A172 (cell line): Measurements from ENCODE around the gene KIF5C. TPM values are rescaled to one million over a fixed set of nuclear protein-coding genes. Genes with fewer than 3 reads are reported as not detected.
A peak's percentile ranks its signal among the peaks of the same experiment; 100 is the strongest.

Source experiments
- DNase-seq: peaks from one replicate; pipeline ENCODE4 v3.0.0-alpha.2; 2015; ENCODE audit warnings: low spot score
- total RNA-seq: library from RNA; depleted of rRNA; stranded (reverse); fragments of >200 nt; shearing (Covaris generic); gene quantifications from 2 replicates; pipeline ENCODE4 v1.2.3, GENCODE V29; 2014

The KIF5C gene
- total RNA-seq, 1 experiment from 2014 or later = 22.9 TPM

DNA sequence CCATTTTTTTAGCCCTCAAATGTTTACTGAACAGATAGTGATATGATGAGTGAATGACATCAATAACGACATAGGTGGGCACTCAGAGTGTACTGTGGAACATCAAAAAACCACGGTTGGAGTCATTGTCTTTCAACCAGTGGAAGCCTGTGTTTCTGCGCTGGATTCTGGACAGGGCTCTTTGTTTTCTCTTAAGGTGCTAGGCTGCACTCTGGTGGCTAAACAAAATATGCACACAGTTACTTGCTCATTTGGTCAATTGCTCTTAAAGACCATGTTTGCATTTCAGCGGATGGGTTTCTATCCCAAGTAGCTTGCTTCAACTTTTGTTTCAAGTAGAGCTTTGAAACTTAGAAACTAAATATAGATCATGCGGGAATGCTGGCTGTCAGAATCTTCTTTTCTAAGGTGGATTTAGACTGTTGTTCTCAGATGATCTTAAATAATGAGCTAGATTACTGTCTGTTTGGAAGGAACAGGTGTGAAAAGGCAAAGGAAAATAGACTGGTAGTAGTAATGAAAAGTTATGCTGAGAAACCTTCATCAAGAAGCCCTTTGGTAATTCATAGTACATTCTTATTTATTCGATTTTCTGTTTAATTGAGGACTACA, 115.0 kb downstream of the KIF5C start:
- peak; percentile 86 for DNase-seq

DNA sequence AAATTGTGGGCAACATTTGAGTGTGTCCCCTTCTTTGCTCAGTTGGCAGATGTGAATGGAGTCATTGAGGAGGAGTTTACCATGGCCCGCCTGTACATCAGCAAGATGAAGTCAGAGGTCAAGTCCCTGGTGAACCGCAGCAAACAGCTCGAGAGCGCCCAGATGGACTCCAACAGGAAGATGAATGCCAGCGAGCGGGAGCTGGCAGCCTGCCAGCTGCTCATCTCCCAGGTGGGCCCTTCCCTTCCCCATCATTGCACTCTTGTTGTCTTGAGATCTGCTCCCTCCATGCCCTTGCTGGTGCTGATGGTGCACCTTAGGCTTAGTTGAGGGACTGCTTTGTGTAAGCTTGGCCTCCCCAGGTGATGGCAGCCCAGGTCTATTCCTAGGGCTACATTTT, 115.9 kb downstream of the KIF5C start:
- DNase-seq = no peak

DNA sequence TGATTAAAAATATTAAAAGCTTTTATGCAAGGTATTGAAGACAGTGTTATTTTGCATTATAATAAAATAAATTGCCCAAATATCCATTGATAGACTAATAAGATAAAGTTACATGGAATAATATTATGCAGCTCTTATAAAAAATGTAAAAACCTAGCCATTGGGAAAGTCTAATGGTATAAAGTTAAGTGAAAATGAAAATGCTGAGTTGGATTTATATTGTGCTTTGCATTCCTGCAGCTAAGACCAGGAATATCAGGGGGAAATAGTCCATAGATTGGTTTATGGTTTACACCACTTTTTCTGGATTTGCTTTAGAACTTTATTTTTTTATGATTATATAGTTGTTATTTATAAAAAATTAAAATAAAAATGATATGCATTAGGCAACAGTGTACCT, 117.4 kb downstream of the KIF5C start:
- no peak for DNase-seq

DNA sequence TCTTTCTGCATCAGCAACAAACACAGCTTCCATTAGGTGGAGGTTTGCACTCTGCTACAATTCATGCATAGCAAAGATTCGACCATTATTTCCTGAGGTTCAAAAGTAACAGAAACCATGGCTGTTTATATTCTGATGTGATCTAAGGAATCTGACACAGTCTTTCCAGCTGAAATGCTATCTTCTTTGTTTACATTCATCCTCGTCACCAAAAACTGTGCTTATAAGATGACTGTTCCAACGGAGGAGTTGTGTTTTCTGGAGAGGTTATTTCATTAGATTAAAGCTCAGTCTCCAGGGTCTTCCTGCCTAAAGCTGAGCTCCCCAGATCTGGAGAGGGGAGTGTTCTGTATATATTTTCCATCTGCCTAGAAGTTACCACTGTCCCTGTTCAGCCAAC, 118.3 kb downstream of the KIF5C start:
- no peak for DNase-seq

DNA sequence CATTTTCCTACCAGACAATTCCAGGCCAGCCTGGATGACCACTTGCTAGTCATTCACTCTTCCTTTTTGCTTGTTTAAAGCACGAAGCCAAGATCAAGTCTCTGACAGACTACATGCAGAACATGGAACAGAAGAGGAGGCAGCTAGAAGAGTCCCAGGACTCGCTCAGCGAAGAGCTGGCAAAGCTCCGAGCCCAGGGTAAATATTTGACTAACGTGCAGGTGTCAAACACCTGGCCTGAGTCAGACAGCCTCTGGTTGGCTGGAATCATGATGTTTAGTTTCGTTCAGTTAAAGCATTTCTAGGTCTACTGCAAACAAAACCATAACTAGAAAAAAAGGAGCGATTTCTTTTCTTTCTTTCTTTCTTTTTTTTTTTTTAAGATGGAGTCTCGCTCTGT, 119.3 kb downstream of the KIF5C start:
- no peak for DNase-seq

DNA sequence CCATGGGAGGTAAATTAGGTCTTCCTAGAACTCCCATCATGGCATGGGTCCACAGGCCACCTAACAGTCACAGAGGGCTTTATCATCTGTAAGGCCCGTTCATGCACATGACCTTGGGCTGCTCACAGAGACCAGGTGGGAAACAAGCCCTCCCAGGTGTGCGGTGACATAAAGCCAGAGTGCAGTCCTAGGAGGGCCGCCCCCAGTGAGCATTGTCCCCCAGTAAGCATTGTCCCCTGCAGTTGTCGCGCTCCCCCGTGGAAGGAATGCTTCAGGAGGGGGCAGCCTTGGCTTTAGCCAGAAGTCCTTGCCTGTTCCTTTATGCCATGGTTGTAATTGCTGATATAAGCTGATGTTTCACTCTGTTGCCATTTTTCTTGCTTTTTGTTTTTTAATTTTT, 121.8 kb downstream of the KIF5C start:
- no peak for DNase-seq

DNA sequence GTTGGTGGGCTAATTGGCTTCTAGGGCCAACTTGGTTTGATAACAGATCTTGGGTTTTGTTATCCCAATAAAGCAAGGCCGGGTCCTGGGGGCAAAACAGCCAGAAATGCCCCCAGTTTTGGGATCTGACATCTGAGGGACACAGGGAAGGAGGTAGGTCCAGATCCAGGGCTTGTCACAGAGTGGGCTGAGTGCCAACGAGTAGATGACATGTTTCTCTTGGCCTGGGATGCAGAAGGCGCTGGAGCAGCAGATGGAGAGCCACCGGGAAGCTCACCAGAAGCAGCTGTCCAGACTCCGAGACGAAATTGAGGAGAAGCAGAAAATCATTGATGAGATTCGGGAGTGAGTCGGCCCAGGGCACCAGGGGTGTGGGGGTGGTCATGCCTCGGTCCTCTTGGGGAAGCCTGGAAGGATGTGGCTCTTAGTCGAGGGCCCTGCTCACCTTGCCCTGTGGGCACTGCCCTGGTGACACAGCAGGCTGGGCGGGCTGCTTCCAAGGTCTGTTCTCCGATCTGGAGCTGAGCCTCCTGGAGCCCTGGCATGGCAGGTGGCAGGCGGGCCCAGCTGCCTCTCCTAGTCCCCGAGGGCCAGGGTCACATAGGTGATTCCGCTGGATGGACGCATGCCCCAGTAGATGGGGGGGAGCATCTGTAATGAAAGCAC, 123.3 kb downstream of the KIF5C start:
- DNase-seq = no peak

DNA sequence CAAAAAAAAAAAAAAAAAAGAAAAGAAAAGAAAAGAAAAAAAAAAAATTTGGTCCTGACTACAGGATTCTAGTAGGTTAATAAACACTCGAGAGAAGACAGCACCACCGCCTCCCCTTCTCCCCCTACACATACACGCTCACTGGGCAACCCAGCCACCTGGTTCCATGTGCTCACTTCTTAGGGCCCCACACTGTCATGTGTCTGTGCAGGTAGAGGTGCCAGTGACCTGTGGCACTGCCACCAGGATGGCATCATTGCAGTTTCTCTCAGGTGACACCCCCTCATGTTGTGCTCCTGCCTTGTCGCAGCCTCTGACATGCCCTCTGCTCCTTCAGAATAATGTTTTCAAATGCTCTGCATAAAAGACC, 123.8 kb downstream of the KIF5C start:
- no peak for DNase-seq

DNA sequence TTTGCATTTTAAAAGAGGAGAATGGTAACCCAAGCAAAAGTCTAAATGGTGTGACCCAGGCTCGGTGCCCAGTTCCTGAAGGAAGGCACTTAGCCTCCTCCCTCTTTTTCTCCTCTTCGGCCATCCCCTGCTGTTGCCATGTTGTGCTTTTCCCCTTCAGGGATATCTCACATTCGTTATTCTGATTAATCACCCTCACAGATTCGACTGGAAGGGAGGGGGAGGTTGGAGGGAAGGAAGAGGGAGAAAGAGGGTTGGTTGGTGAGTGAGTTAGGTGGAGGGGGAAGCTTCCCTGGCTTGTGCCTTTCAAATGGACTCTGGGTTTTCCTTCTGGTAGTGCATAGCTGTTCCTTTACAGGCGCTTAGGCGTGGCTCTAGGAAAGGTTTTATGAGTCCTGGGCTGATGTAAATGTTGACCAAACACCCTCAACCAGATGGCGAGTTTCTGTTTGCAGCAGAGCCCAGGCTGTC, 124.5 kb downstream of the KIF5C start:
- DNase-seq = no peak

DNA sequence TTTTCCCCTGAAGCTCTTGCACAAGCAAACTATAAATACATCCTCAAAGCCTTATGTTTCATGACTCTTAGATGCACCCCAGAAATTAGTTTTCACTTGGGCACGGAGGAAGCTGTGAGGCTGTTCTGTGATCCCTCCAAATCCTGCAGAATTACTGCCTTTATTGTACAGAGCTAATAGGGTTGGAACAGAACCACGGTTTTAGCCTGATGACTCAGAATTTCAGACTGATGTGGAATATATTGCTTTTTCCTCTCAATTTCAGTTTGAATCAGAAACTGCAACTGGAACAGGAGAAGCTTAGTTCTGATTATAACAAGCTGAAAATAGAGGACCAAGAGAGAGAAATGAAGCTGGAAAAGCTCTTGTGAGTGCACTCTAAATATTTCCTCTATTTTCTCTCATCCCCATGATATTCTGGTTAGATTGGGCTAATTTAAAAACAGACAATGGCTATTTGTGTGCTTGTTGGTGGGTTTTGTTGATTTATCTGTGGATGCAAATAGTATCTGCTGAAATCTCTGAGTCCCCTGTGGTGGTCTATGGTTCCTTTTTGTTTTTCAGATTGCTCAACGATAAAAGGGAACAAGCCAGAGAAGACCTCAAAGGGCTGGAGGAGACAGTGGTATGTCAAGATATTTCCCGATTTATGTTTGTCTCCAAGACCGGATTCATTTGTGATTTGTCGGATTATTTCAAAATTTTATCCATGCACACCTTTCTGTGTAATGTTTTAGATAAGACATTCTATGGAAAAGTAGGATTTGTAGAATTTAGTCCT, 125.3 kb downstream of the KIF5C start:
- no peak for DNase-seq

DNA sequence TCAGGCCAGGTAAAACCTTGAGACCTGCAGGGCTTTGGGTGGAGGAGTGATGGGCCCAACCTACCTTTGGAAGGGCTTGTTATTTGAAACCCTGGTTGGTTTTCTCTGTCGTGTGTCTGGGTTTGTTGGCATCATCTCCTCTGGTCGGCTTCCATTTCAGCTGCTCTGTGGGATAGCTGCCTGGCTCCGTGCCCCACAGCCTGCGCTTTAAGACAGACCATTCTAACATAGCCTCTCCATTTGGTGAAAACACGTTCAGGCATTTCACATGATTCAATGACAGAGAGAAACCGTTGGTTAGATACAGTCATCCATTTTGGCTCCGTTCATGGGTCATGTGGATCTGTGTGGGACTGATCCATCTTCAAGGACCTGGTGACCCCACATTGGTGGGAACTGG, 126.5 kb downstream of the KIF5C start:
- no peak for DNase-seq

DNA sequence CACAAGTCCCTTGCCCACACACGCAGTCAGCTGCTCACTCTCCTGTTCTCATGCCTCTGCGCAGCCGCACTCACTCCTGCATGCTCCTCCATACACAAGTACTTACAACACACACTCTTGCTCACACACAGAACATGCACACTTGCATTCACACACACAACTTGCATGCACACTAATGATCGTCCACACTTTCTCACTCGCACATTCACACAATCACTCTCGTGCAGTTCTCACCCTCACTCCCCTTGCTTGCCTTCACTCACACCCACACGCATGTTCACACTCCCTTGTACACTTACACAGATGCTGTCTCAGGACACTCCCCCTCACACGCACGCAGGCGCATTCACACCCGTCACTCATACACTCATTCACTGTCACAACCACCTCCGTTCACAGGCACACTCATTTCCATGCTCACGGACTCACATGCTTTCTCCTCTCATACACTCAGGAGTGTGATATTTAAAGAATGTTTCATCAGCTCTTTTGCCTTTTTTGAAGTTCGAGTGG, 127.4 kb downstream of the KIF5C start:
- DNase-seq = no peak

DNA sequence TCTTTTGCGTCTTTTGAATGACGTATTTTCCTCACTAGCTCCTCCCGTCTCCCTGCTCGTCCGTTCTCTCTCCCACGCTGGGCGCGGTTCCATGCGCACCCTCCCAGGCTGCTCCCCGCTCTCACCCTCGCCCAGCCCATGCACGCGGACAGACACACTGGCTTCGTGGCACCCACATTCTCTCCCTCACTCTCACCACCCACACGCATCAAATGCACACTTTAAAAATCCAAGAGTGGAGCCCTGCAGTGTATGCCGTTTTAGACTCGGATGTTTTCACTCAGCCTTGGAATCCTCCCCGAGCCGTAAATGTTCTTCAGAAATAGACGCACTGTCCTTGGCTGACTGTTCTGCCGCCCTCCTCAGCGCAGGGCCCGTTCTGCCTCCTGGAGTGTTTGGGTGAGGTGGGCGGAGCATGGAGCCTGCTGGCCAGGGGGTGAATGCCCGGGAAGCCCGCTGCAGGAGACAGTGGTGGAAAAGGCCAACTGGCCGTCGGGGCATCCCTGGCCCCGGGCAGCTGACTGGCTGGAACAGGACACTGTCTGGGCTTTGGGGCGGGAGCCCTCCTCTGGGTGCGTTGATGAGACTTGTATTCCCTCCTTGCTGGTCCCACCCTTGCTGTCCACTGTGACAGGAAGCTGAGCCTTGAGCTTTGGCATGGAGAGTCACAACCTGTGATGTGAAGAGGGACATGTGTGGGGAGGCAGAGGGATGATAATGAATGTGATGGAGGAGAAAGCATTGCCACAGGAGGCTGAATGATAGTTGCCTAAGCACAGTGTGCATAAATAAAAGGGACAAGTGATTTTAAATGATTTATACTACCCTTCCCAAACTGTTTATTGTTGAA, 128.1 kb downstream of the KIF5C start:
- DNase-seq = no peak

DNA sequence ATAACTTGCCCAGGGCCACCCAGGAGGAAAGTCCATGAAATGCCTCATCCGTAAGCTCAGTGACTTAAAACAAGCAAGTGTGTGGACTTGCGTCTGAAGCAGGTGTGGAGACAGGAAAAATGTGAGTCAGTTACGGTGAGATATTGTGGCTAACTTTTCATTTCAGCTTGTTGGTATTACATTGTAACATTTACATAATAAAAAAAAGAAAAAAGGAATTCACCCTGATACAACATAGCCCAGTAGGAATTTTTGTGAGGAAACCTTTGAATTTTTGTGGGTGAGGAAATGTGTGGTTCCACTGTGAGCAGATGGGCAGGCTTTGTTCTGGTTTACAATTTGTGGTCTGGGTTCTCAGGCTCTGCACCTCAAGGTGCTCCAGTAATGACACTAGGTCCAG, 129.8 kb downstream of the KIF5C start:
- peak; percentile 74 for DNase-seq

DNA sequence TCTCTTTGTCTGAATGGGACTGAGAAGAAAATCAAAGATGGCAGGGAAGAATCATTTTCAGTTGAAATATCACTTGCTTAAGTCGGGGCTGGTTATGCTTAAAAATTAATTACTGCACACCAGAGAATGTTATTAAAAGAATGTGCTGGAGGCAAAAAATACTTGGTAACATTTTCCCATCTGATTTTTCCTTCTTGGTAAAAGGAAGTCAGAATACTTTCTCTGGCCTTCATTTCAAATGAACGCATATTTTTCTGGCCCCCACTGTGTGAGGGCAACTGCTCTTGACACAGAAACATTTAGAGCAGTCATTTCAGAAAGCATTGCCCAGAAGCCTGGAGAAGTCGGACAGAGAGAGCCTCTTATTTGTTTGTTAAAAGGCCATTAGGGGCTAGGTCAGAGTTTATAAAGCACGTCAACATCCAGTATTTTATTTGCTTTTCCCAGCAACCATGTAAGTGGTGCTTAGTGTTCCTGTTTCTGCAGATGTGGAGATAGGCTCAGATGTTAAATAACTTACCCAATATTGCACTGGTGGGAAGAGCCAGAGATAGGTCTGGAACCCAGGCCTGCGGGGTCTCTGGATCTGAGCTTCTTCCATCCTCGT, 130.5 kb downstream of the KIF5C start:
- no peak for DNase-seq

DNA sequence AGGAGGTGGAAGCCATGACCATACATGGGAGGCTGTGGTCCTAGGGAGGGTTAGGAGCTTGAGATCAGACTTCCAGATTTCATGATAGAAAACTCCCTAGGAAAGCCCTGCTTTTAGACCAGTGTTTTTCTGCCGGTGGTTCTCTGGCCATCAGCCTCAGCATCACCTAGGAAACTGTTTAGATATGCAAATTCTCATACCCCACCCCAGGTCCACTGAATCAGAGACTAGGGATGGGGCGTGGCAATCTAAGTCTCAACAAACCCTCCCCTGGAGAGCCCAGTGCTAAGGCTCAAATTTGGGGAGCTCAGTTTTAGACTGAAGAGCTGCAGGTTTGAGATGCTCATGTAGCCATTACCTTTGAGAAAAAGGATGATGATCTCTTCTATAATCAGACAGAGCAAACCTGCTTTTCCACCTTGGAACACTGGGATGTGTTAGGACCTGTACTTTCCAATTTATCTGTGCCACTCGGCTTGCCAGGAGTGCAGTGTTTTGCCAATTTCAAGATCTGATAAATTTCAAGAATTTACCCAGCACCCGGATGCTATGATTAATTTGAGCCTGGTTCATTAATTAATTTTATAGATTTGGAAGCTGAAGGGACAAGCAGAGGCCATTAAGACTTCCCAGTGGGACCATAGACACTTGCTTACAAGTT, 132.0 kb downstream of the KIF5C start:
- no peak for DNase-seq

DNA sequence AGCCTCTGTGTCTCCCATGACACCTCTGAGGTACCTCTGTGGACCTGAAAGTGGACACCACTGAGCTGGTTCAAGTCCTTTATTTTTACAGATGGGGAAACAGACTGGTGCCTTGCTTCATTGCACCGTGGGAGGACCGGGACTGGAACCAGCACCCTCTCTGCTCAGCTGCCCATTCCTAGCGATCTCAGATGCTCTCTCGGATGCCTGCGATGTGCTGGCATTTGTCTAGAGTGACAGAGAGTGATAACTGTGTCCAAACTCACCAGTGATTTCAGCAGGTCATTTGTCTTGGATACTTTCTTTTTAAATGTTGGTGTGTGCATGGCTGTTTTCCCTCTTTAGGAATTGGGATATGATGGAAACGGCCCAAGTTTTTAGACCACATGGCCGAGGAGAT, 133.4 kb downstream of the KIF5C start:
- DNase-seq = no peak

DNA sequence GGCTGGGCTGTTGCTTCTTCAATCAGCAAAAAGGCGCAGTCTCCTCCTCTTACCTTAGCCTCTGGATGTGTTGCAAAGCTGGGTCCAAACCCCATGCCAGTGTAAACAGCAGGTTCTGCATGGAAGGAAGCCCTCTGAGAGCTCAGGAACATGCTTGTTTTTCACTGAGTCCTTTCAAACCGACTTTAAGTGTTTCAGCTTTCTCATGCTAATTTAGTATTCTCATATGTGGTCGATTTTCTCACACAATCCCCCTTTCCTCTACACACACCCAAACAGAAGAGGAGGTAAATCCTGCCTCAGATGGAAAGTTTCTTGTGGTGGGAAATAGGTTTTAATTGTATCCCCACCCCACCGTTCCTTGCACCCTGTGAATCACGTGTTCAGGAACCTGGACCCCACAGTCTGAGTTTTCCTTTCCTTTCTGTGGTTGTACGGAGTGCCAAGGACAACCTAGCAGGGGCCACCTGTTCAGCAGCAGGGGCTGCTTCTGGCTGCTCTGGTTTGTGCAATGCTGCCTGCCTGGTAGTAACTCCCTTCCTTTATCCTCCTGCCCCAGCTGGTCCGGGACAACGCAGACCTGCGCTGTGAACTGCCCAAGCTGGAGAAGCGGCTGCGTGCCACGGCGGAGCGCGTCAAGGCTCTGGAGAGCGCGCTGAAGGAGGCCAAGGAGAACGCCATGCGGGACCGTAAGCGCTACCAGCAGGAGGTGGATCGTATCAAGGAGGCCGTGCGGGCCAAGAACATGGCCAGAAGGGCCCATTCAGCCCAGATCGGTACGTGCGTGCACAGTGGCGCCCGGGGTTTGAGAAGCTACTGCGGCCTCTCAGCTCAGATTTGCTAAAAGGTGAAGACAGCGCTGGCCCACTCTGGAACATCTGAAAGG, 134.8 kb downstream of the KIF5C start:
- DNase-seq = no peak

DNA sequence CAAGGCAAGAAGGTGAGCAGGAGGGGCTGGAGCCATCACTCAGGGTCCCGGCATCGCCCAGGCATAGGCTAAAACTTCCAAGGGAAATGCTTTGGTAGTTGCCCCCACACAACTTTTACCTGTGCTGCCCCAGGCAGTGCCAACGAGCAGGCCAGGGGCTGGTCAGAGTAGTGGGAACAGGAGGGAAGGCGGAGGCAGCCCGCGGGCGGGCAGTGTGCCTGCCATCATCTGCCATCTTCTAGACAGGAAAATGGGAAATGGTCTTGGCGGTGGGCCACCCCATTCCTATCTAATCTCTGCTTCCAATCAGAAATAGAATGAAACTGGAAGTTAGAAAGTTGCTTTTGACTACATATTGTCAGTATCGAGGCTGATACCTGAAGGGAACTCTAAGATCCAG, 137.5 kb downstream of the KIF5C start:
- DNase-seq = no peak

DNA sequence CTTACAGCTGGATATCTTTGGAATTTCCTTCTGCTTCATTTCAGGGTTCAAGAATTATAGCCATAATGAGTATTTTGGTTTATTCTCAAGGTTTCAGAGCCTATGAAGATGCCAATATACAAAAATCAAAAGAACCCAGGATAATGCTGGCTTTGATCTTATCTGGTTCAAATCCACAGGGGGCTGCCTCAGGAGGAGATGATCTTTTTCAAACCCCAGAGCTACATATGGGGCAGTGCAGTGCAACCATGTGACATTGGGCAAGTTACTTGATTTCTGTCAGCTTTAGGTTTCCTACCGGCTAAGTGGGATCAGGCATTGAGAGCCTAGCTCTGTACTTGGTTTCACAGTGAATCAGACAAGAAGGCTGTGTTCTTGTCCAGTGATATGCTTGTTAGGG, 140.5 kb downstream of the KIF5C start:
- DNase-seq = no peak
